ENCODE data around the gene RASL11A. TPM values are rescaled to one million over a fixed set of nuclear protein-coding genes. Genes with fewer than 3 reads are reported as not detected.

The RASL11A gene
- total RNA-seq, 1 donor from 2014 or later, result 5.8 TPM

- Mint-ChIP-seq H3K9me3 (ENCODE audit: low read depth) (no peaks in the 10 kb centered on the region), H3K4me3 (ENCODE audit: low read depth) (no peak overlapping the region), H3K27me3 (peaks cover 5% of the 10 kb centered on the region), H3K4me1 (ENCODE audit: low read depth) (peaks cover 7% of the 10 kb centered on the region), H3K36me3 (ENCODE audit: insufficient read depth) (no peaks in the 10 kb centered on the region), H3K27ac (no peak overlapping the region)
- DNase-seq (ENCODE audit: low spot score, unreplicated experiment), result no peak
- TF ChIP-seq CTCF (IDR thresholded peaks at IDR 0.05; ENCODE audit: unreplicated experiment), result no peak
Observed at GRCh38 chr13:27306364-27306763, 35.7 kb downstream of the RASL11A start.

- H3K36me3 Mint-ChIP-seq (ENCODE audit: insufficient read depth), result no peaks in the 10 kb centered on the region
- no peak overlapping the region for H3K4me3 Mint-ChIP-seq (ENCODE audit: low read depth)
- no peak for TF ChIP-seq CTCF (IDR thresholded peaks at IDR 0.05; ENCODE audit: unreplicated experiment)
- H3K27ac Mint-ChIP-seq, result no peak overlapping the region
- peaks cover 12% of the 10 kb centered on the region for H3K27me3 Mint-ChIP-seq
- H3K9me3 Mint-ChIP-seq (ENCODE audit: low read depth), result no peaks in the 10 kb centered on the region
- DNase-seq (ENCODE audit: low spot score, unreplicated experiment), result no peak
- H3K4me1 Mint-ChIP-seq (ENCODE audit: low read depth), result peaks cover 7% of the 10 kb centered on the region
Observed at GRCh38 chr13:27308941-27309340, 38.3 kb downstream of the RASL11A start.

GRCh38 chr13:27309401-27309958 is 38.9 kb downstream of the RASL11A start:
- H3K27me3 Mint-ChIP-seq, result peaks cover 12% of the 10 kb centered on the region
- DNase-seq (ENCODE audit: low spot score, unreplicated experiment), result no peak
- no peak overlapping the region for H3K4me3 Mint-ChIP-seq (ENCODE audit: low read depth)
- no peaks in the 10 kb centered on the region for H3K36me3 Mint-ChIP-seq (ENCODE audit: insufficient read depth)
- H3K9me3 Mint-ChIP-seq (ENCODE audit: low read depth), result no peaks in the 10 kb centered on the region
- no peak for TF ChIP-seq CTCF (IDR thresholded peaks at IDR 0.05; ENCODE audit: unreplicated experiment)
- peaks cover 7% of the 10 kb centered on the region for H3K4me1 Mint-ChIP-seq (ENCODE audit: low read depth)
- H3K27ac Mint-ChIP-seq, result no peak overlapping the region

- peaks cover 12% of the 10 kb centered on the region for H3K27me3 Mint-ChIP-seq
Observed at GRCh38 chr13:27309967-27310598, 39.5 kb downstream of the RASL11A start.

GRCh38 chr13:27310946-27311345 is 40.3 kb downstream of the RASL11A start:
- no peak for TF ChIP-seq CTCF (IDR thresholded peaks at IDR 0.05; ENCODE audit: unreplicated experiment)
- H3K4me3 Mint-ChIP-seq (ENCODE audit: low read depth), result no peak overlapping the region
- peaks cover 7% of the 10 kb centered on the region for H3K4me1 Mint-ChIP-seq (ENCODE audit: low read depth)
- H3K27ac Mint-ChIP-seq, result no peak overlapping the region
- H3K36me3 Mint-ChIP-seq (ENCODE audit: insufficient read depth), result no peaks in the 10 kb centered on the region
- DNase-seq (ENCODE audit: low spot score, unreplicated experiment), result no peak
- peaks cover 12% of the 10 kb centered on the region for H3K27me3 Mint-ChIP-seq
- H3K9me3 Mint-ChIP-seq (ENCODE audit: low read depth), result no peaks in the 10 kb centered on the region

More at GRCh38 chr13:27309967-27310598, 39.5 kb downstream of the RASL11A start:
- Mint-ChIP-seq H3K4me1 (ENCODE audit: low read depth) (peaks cover 7% of the 10 kb centered on the region), H3K4me3 (ENCODE audit: low read depth) (no peak overlapping the region), H3K9me3 (ENCODE audit: low read depth) (no peaks in the 10 kb centered on the region), H3K36me3 (ENCODE audit: insufficient read depth) (no peaks in the 10 kb centered on the region), H3K27ac (no peak overlapping the region)
- no peak for TF ChIP-seq CTCF (IDR thresholded peaks at IDR 0.05; ENCODE audit: unreplicated experiment)
- no peak for DNase-seq (ENCODE audit: low spot score, unreplicated experiment)
